ENCODE measurements around the gene SERPINB10. TPM values are rescaled to one million over a fixed set of nuclear protein-coding genes. Genes with fewer than 3 reads are reported as not detected.
A peak's percentile ranks its signal among the peaks of the same experiment; 100 is the strongest.

The SERPINB10 gene
- polyA plus RNA-seq, 1 experiment = not detected

- ChIA-PET POLR2A (no interaction called here), CTCF (interaction anchor here (0.6 to 6.7 kb wide), 14 partner anchors 8 to 465 kb away, joined by 3 to 57 read pairs (median 4); no protein-coding TSS in a partner anchor)
- peak; percentile 42 for TF ChIP-seq CTCF (IDR thresholded peaks at IDR 0.05; ENCODE audit: low read depth, low read length)
- no peak overlapping the region for H3K4me3 ChIP-seq (ENCODE audit: low read depth, low read length)
- DNase-seq (ENCODE audit: low read depth, low spot score) = no peak
- no peaks in the 10 kb centered on the region; the same call in 1 of the 2 replicates for H3K9me3 ChIP-seq (ENCODE audit: control insufficient read depth, insufficient read depth, low read length)
- H3K27me3 ChIP-seq (ENCODE audit: control insufficient read depth, insufficient read depth, low read length) = no peaks in the 10 kb centered on the region
- no peak overlapping the region for H3K27ac ChIP-seq (ENCODE audit: low read depth, low read length)
These were observed 67.2 kb downstream of the SERPINB10 start for GRCh38 chr18:63974991-63975390.

- H3K4me3 ChIP-seq (ENCODE audit: low read depth, low read length) = no peak overlapping the region
- POLR2A ChIA-PET = no interaction called here
- no peaks in the 10 kb centered on the region for H3K9me3 ChIP-seq (ENCODE audit: control insufficient read depth, insufficient read depth, low read length)
- no peak overlapping the region for H3K27ac ChIP-seq (ENCODE audit: low read depth, low read length)
- CTCF ChIA-PET = interaction anchor here (0.6 to 6.7 kb wide), 13 partner anchors 9 to 466 kb away, joined by 3 to 57 read pairs (median 4); no protein-coding TSS in a partner anchor
- DNase-seq (ENCODE audit: low read depth, low spot score) = no peak
- no peak for TF ChIP-seq CTCF (IDR thresholded peaks at IDR 0.05; ENCODE audit: low read depth, low read length)
- H3K27me3 ChIP-seq (ENCODE audit: control insufficient read depth, insufficient read depth, low read length) = no peaks in the 10 kb centered on the region
These were observed 67.9 kb downstream of the SERPINB10 start for GRCh38 chr18:63975628-63976027.

GRCh38 chr18:63977040-63977439 lies 69.3 kb downstream of the SERPINB10 start:
- CTCF ChIA-PET = interaction anchor here (3.3 to 6.7 kb wide), 2 partner anchors 13 to 17 kb away, joined by 15 to 57 read pairs; no protein-coding TSS in a partner anchor
- TF ChIP-seq CTCF (IDR thresholded peaks at IDR 0.05; ENCODE audit: low read depth, low read length) = no peak
- no peak for DNase-seq (ENCODE audit: low read depth, low spot score)
- POLR2A ChIA-PET = no interaction called here
- Histone ChIP-seq H3K4me3 (ENCODE audit: low read depth, low read length) (no peak overlapping the region), H3K27me3 (ENCODE audit: control insufficient read depth, insufficient read depth, low read length) (no peaks in the 10 kb centered on the region), H3K27ac (ENCODE audit: low read depth, low read length) (no peak overlapping the region), H3K9me3 (ENCODE audit: control insufficient read depth, insufficient read depth, low read length) (no peaks in the 10 kb centered on the region)

- Histone ChIP-seq H3K9me3 (ENCODE audit: control insufficient read depth, insufficient read depth, low read length) (no peaks in the 10 kb centered on the region), H3K4me3 (ENCODE audit: low read depth, low read length) (peak overlapping the region; percentile 48), H3K27ac (ENCODE audit: low read depth, low read length) (no peak overlapping the region), H3K27me3 (ENCODE audit: control insufficient read depth, insufficient read depth, low read length) (no peaks in the 10 kb centered on the region)
- DNase-seq (ENCODE audit: low read depth, low spot score) = peak; percentile 21
- ChIA-PET POLR2A (no interaction called here), CTCF (interaction anchor here (0.6 to 1.8 kb wide), 7 partner anchors 12 to 32 kb away, joined by 3 to 13 read pairs (median 4); no protein-coding TSS in a partner anchor)
- peak; percentile 78 for TF ChIP-seq CTCF (IDR thresholded peaks at IDR 0.05; ENCODE audit: low read depth, low read length)
These were observed 71.7 kb downstream of the SERPINB10 start for GRCh38 chr18:63979409-63979920.

- Histone ChIP-seq H3K9me3 (ENCODE audit: control insufficient read depth, insufficient read depth, low read length) (no peaks in the 10 kb centered on the region), H3K27ac (ENCODE audit: low read depth, low read length) (no peak overlapping the region), H3K27me3 (ENCODE audit: control insufficient read depth, insufficient read depth, low read length) (no peaks in the 10 kb centered on the region), H3K4me3 (ENCODE audit: low read depth, low read length) (peak overlapping the region; percentile 48)
- TF ChIP-seq CTCF (IDR thresholded peaks at IDR 0.05; ENCODE audit: low read depth, low read length) = no peak
- POLR2A ChIA-PET = no interaction called here
- CTCF ChIA-PET = interaction anchor here (0.6 to 1.8 kb wide), 7 partner anchors 11 to 33 kb away, joined by 3 to 13 read pairs (median 4); no protein-coding TSS in a partner anchor
- DNase-seq (ENCODE audit: low read depth, low spot score) = no peak
These were observed 72.3 kb downstream of the SERPINB10 start for GRCh38 chr18:63980027-63980426.
